HEK293 (cell line): Measurements from ENCODE around the gene CNTLN.

ENCODE experiments used
- GLIS1 ChIP-seq: fragments of 450-650 bp; formaldehyde crosslinking; IDR thresholded peaks from 2 replicates; pipeline ENCODE4 v1.5.1; 2016; ENCODE audit warnings: missing biosample characterization, missing genetic modification characterization
- HOXA7 ChIP-seq: sonication (generic); formaldehyde crosslinking; IDR thresholded peaks from 2 replicates; pipeline ENCODE4 v1.8.1; 2022; ENCODE audit warnings: missing genetic modification reagents, borderline replicate concordance
- KLF1 ChIP-seq: fragments of 450-650 bp; formaldehyde crosslinking; IDR thresholded peaks from 2 replicates; pipeline ENCODE4 v1.5.1; 2016; ENCODE audit warnings: missing biosample characterization, missing genetic modification characterization
- SALL2 ChIP-seq: fragments of 450-650 bp; formaldehyde crosslinking; IDR thresholded peaks from 2 replicates; pipeline ENCODE4 v1.5.0; 2017; ENCODE audit warnings: missing biosample characterization, mild to moderate bottlenecking, missing genetic modification characterization, borderline replicate concordance
- YY1 ChIP-seq: fragments of 450-650 bp; formaldehyde crosslinking; IDR thresholded peaks from 2 replicates; pipeline ENCODE4 v1.5.1; 2018; ENCODE audit warnings: missing biosample characterization, missing genetic modification characterization
- ZFP37 ChIP-seq: fragments of 450-650 bp; formaldehyde crosslinking; IDR thresholded peaks from 2 replicates; pipeline ENCODE4 v1.5.1; 2016; ENCODE audit warnings: missing biosample characterization, missing genetic modification characterization
- ZNF341 ChIP-seq: fragments of 450-650 bp; formaldehyde crosslinking; IDR thresholded peaks from 2 replicates; pipeline ENCODE4; 2016; ENCODE audit warnings: low read depth, missing biosample characterization, missing genetic modification characterization
- ZNF423 ChIP-seq: fragments of 450-650 bp; formaldehyde crosslinking; IDR thresholded peaks from 2 replicates; pipeline ENCODE4 v1.5.1; 2016; ENCODE audit warnings: missing biosample characterization, missing genetic modification characterization
- ZNF529 ChIP-seq: fragments of 450-650 bp; formaldehyde crosslinking; IDR thresholded peaks from 2 replicates; pipeline ENCODE4 v1.5.1; 2017; ENCODE audit warnings: missing genetic modification characterization, missing biosample characterization; ENCODE audit not compliant: insufficient replicate concordance
- ZNF660 ChIP-seq: fragments of 450-650 bp; IDR thresholded peaks from 2 replicates; pipeline ENCODE4 v1.5.1; 2018; ENCODE audit warnings: missing biosample characterization, mild to moderate bottlenecking, missing genetic modification characterization
- TF ChIP-seq, protein P1 (sequence below): fragments of 450-650 bp; formaldehyde crosslinking; IDR thresholded peaks from 2 replicates; pipeline ENCODE4 v1.5.1; 2016; ENCODE audit warnings: missing biosample characterization, missing genetic modification characterization
- TF ChIP-seq, protein P2 (sequence below): fragments of 450-650 bp; formaldehyde crosslinking; IDR thresholded peaks from 2 replicates; pipeline ENCODE4 v1.5.1; 2016; ENCODE audit warnings: missing biosample characterization, missing genetic modification characterization

DNA sequence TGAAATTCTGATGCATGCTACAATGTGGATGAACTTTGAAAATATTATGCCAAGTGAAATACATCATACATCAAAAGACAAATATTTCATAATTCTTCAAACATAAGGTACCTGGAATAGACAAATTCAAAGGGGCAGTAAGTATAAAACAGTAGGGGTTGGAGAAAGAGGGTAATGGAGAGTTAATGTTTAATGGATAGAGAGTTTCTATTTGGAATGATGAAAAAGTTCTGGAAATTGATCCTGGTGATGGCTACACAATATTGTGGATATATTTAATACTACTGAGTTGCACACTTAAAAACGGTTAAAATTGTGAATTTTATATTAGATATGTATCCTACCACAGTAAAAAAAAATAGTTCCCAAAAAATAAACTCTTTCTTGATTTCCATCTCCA lies 14.6 kb upstream of the CNTLN start:
- TF ChIP-seq, protein P1, sequence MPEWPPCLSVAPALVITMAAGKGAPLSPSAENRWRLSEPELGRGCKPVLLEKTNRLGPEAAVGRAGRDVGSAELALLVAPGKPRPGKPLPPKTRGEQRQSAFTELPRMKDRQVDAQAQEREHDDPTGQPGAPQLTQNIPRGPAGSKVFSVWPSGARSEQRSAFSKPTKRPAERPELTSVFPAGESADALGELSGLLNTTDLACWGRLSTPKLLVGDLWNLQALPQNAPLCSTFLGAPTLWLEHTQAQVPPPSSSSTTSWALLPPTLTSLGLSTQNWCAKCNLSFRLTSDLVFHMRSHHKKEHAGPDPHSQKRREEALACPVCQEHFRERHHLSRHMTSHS = no peak
- TF ChIP-seq ZNF660 = no peak
- TF ChIP-seq, protein P2, sequence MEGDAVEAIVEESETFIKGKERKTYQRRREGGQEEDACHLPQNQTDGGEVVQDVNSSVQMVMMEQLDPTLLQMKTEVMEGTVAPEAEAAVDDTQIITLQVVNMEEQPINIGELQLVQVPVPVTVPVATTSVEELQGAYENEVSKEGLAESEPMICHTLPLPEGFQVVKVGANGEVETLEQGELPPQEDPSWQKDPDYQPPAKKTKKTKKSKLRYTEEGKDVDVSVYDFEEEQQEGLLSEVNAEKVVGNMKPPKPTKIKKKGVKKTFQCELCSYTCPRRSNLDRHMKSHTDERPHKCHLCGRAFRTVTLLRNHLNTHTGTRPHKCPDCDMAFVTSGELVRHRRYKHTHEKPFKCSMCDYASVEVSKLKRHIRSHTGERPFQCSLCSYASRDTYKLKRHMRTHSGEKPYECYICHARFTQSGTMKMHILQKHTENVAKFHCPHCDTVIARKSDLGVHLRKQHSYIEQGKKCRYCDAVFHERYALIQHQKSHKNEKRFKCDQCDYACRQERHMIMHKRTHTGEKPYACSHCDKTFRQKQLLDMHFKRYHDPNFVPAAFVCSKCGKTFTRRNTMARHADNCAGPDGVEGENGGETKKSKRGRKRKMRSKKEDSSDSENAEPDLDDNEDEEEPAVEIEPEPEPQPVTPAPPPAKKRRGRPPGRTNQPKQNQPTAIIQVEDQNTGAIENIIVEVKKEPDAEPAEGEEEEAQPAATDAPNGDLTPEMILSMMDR (tag by site-specific recombination) = no peak
- TF ChIP-seq ZFP37 (tag by site-specific recombination) = no peak
- TF ChIP-seq SALL2 (tag by site-specific recombination) = no peak
- TF ChIP-seq ZNF529 = no peak
- no peak for TF ChIP-seq ZNF341 (tag by site-specific recombination)
- TF ChIP-seq GLIS1 (tag by site-specific recombination) = no peak
- no peak for TF ChIP-seq HOXA7 (CRISPR knock-in tag)
- TF ChIP-seq KLF1 (tag by site-specific recombination) = no peak
- no peak for TF ChIP-seq ZNF423 (tag by site-specific recombination)
- no peak for TF ChIP-seq YY1 (tag by site-specific recombination)
